ENCODE results near the gene FARP1.

FARP1 gene

DNA sequence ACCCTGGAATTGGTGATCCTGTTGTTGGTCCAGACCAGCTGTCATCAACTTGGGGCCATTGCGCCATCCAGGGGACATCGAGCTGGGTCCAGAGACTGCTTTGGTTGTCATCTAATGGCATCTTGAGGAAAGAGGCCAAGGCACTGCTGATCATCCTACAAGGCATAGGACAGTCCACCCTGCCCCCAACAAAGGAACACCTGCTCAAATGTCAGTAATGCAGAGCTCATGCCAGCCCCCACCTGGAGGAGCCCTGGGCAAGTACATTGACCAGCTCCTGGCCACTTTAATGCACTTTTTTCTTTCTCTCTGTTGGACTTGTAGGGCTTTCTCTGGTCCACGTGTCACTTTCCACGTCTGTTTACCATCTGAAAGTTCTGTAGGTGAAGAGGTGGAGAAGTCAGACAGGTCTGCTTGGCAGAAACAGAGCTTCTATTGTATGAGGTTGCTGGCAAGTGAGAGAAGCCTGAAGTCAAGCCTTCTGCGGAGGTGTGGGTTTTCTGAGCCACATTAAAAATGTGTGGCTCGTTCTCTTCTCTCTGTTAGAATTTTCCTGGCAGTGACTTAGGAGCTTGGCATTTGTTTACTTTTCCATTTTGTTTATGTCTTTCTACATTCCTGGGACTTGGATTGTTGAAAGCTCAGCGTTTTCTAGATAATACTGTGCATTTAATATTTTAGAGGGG, 158.2 kb downstream of the FARP1 start:
- no peak for TF ChIP-seq GATA2 (IDR thresholded peaks at IDR 0.05; ENCODE audit: low read depth, low read length)
- no peak for TF ChIP-seq GATA3 (IDR thresholded peaks at IDR 0.05; ENCODE audit: low read depth, low read length)

DNA sequence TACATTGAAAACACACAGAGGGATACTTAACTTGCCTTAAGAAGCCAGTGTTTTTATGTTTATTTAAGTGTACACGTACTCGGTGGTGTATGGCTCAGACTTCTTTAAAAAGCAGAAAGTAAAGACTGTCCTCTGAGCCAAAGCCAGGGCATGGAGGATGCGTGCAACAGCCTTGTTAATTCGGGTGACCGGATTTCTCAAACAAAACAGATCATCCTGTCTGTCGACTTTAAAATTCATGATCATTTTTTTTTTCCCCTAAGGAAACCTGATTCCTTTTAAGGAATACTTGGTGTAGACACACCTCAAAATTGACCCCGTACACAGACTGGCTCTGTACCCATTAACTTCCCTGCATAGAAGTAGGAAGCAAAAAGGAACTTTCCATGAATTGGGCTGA, 158.8 kb downstream of the FARP1 start:
- TF ChIP-seq GATA2 (IDR thresholded peaks at IDR 0.05; ENCODE audit: low read depth, low read length) (no peak), GATA3 (IDR thresholded peaks at IDR 0.05; ENCODE audit: low read depth, low read length) (no peak)

DNA sequence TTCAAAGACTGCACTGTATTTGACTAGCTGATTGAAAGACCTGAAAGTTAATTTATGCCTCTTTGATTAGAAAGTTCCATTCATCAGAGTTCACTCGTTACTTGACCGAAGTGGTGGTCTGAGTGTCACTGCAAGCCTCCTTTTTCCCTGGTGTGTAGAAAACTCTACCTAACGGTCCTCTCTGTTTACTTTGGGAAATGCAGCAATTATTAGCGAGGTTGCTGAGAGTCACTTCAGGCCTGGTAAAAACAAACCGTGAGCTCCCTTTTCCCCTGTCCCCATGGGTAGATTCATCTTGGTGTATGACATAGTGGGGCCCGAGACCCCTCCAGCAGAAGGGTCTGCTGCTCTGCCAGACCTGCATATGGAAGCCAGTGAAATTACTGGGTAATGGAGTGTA, 161.0 kb downstream of the FARP1 start:
- TF ChIP-seq GATA3 (IDR thresholded peaks at IDR 0.05; ENCODE audit: low read depth, low read length) (no peak), GATA2 (IDR thresholded peaks at IDR 0.05; ENCODE audit: low read depth, low read length) (no peak)

DNA sequence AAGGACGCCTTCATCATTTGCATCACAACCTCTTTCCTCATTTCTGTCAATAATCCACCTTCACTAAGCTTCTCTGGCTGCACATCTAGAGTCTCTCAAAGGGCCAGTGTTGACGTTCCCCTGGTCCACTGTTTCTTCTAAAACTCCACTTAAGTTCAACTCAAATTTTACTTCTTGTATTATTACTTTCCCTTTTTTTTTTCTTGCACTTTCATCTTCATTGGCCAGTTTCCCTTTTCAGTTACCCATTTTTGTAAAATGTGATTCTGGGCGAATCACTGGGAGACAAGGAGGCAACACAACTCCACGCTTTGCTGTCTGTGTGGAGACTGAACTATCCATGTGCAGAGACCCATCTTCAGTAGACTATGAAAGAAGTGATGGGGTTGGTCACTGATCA, 162.8 kb downstream of the FARP1 start:
- TF ChIP-seq GATA3 (IDR thresholded peaks at IDR 0.05; ENCODE audit: low read depth, low read length) (no peak), GATA2 (IDR thresholded peaks at IDR 0.05; ENCODE audit: low read depth, low read length) (no peak)

DNA sequence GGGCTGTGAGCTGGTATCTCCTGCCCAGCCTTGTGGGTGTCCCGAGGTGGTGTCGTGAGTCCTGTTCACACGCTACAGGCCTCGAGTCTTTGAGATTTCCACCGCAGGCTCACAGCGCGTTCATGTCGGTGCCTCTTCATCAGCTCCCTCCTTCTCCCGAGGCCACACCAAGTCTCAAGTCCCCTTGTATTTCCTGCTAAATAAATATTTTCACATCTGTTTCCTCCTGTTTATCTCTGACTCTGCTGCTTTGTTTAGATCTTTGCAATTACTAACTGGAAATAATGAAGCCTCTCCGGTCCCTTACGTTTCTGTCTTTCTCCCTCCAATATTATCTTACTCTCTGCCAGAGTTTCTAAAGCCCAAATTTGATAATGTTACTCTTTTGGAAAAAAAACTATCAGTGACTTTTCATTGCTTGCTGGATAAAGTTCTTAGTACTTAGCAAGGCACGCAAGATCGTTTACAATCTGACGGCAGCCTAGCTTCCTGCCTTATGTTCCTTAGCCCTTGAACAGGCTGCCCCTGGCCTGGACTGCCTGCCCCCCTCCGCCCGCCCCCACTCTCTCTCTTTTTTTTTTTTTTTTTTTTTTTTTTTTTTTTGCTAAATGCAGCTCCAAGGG, 164.7 kb downstream of the FARP1 start:
- no peak for TF ChIP-seq GATA3 (IDR thresholded peaks at IDR 0.05; ENCODE audit: low read depth, low read length)
- no peak for TF ChIP-seq GATA2 (IDR thresholded peaks at IDR 0.05; ENCODE audit: low read depth, low read length)

DNA sequence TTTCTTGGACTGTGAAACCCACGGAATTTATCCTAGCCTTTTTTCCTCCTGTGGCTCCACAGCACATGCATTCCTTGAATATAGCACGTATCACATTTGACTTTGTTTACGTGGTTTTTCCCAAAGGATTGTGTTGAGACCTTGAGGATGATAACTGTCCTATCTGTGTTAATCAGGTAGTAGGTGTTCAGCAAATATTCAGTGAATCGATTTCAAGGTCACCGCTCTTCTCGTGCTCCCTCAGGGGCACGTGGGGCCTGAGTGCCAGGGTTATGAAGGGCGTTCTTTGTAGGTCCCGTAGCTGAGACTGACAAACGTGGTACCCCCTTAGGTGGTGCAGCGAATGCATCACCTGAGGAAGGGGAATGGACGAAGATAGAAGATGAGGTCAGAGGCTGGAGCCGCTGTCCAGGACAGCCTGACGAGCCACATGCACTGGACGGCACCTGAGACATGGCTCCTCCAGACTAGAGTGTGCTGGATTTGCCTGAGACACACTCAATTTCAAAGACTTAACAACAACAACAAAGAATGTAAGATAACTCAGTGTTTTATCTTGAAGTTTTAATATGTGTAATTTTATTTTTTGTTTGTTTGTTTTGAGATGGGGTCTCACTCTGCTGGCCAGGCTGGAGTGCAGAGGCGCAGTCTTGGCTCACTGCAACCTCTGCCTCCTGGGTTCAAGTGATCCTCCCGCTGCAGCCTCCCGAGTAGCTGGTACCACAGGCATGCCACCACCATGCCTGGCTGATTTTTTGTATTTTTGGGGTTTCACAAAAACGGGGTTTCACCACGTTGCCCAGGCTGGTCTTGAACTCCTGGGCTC, 165.4 kb downstream of the FARP1 start:
- TF ChIP-seq GATA3 (IDR thresholded peaks at IDR 0.05; ENCODE audit: low read depth, low read length) (no peak), GATA2 (IDR thresholded peaks at IDR 0.05; ENCODE audit: low read depth, low read length) (no peak)

DNA sequence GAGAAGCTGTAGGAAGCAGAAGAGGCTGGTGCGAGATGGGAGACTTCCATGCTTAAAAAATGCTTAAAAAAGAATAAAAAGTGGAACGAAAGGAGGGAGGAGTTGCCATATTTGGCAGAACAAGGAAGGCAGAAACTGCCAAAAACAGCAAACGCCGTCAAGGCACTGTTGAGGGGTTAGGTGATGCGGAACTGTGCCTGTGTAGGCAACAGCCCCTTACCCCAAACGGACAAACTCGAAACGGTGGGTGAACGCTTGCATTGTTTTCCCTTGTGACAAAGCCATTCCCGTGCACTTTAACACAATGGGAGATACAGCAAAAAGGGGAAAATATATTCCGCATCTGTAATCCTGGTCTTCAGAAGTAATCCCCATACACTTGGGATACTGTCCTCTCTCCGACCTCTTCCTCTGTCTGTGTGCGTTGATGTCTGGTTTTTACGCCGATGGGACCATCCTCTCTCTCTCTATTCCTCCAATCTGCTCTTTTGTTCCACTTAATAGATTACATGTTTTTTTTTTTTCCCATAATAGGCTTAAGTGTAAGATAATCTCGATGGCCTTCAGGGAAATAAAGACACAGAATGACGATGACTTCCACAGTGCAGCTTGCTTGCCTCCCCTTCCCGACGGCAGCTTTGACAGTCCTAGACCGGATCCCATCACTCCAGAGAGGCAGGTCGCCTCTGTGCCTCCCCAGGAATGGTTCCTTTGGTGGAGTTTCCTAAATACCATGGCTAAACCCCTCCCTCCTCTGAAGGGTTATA, 166.9 kb downstream of the FARP1 start:
- no peak for TF ChIP-seq GATA2 (IDR thresholded peaks at IDR 0.05; ENCODE audit: low read depth, low read length)
- TF ChIP-seq GATA3 (IDR thresholded peaks at IDR 0.05; ENCODE audit: low read depth, low read length), result no peak

DNA sequence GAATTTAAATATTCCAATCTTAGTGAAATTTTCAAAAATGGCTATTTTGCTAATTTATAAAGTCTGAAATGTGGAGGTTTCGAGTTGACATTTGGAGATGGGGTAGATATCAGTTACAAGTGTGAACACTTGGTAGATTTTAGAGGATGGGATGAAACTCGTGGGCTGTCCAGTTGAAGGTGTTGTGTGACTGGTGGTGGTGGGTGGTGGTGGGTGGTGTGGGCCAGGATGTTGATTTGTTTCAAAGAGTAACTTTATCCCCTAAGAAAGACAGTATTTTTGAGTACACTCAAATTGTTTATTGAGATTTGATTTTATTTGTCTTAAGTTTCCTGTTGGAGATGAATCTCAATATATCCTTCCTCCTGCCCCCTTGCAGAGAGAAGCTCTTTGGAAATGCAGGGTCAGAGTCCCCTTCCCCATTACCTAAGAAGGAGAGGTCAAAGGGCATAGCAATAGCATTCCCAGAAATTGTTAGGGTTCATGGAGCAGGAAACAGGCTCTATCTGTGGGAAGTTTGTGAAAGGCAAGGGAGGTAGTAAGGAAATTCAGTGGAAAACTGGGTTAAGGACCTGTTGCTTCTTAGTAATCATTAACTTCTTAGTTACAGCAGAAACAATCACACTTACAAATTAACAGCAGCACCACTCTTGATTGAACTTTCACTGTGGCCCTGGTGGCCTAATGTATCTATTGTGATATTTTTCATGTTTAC, 167.7 kb downstream of the FARP1 start:
- TF ChIP-seq GATA3 (IDR thresholded peaks at IDR 0.05; ENCODE audit: low read depth, low read length) (no peak), GATA2 (IDR thresholded peaks at IDR 0.05; ENCODE audit: low read depth, low read length) (no peak)

DNA sequence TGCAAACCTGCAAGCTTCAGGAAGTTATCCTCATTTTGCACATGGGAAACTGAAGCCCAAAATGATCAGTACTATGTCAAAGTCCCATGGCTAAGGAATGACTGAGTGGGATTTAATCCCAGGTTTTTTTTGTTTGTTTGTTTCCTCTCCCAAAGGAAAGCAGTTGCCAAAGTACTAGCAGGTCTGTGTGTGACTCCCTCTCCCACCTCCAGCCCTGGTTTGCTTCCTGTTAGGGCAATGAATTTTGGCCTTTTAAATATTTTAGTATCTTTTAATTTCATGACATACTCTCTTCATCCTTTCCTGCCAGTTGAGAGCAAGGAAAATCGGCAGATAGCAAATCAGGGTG, 168.3 kb downstream of the FARP1 start:
- TF ChIP-seq GATA3 (IDR thresholded peaks at IDR 0.05; ENCODE audit: low read depth, low read length), result no peak
- no peak for TF ChIP-seq GATA2 (IDR thresholded peaks at IDR 0.05; ENCODE audit: low read depth, low read length)

DNA sequence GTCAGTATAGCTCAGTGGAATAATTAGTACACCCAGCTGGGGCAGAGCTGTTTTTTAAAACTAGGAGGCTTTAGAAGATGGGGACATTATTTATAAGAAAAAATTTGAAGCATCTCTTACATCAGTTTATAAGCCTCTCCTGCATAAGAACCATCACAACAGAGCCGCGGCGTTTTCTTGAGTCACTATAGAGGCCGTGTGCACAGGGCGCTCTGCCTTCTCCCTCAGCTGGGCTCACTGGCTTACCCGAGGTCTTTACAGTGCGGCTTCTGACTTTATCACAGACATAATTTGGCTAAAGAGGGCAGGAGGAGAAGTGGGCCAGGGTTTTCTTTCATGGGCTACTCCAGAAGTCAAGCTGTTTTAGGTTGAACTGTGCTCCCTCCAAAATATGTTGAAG, 169.7 kb downstream of the FARP1 start:
- TF ChIP-seq GATA3 (IDR thresholded peaks at IDR 0.05; ENCODE audit: low read depth, low read length), result no peak
- no peak for TF ChIP-seq GATA2 (IDR thresholded peaks at IDR 0.05; ENCODE audit: low read depth, low read length)

DNA sequence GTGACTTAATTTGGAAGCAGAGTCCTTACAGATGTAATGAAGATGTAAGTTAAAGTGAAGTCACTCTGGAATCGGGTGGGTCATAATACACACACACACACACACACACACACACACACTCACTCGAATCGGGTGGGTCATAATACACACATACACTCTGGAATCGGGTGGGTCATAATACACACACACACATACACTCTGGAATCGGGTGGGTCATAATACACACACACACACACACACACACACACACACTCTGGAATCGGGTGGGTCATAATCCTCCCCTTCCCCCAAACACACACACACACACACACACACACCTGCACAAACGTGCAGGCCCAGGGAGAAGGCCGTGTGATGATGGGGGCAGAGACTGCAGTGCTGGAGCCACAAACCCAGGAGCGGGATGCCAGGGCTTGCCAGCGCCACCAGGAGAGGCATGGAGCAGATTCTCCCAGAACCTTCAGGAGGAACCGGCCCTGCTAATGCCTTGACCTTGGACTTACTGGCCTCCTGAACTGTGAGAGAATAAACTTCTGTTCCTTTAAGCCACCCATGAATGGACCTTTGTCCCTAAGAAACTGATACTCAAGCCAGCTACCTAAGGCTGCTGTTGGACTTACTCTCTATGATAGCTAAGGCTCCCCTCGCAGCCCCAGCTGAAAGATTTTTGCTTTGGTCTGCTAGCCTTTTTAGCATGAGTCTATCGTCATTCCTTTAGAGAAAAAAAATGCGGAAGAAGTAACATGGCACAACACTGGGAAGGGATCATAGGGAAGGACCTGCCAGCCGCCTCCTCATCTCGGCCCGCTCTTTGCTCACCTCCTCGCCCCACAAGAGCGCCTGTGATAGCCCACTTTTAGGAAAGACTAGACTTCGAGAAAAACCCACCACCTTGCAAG, 170.4 kb downstream of the FARP1 start:
- TF ChIP-seq GATA2 (IDR thresholded peaks at IDR 0.05; ENCODE audit: low read depth, low read length), result no peak
- TF ChIP-seq GATA3 (IDR thresholded peaks at IDR 0.05; ENCODE audit: low read depth, low read length), result no peak

DNA sequence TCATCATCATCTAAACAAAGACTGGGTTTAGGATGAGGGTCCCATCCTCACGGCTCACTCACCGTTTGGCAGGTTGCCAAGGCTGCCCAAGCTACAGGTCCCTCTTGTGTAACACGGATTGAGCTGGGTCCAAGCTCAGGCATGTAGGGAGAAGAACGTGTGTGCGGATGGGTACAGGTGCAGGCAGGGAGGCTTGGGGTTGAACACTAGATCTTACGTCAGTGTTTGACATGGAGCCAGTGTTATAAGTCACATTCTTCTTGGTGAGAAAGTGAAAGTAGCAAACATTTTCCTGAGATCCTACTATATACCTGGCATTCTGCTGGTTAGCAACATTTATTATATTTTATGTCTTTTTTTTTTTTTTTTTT, 171.0 kb downstream of the FARP1 start:
- TF ChIP-seq GATA2 (IDR thresholded peaks at IDR 0.05; ENCODE audit: low read depth, low read length), result no peak
- TF ChIP-seq GATA3 (IDR thresholded peaks at IDR 0.05; ENCODE audit: low read depth, low read length), result no peak

DNA sequence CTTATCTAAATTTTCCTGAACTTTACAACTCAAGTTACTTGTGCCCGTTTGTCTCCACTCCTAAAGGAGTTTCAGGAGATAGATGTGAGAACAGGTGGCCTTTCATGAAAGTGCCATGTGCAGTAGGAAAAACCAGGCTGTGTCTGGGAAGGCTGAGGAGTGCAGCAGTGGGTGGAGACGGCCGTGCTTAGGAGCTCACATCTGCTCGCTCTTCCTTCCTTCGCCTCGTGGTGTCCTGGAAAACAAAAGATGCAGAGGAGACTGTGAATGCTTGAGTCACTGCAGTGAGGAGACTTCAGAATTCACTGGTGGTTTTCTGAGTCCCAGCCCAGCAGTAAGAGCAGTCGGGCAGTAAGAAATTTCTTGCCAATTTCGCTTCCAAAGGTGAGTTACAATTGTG, 172.6 kb downstream of the FARP1 start:
- TF ChIP-seq GATA2 (IDR thresholded peaks at IDR 0.05; ENCODE audit: low read depth, low read length), result no peak
- TF ChIP-seq GATA3 (IDR thresholded peaks at IDR 0.05; ENCODE audit: low read depth, low read length), result no peak

All from SH-SY5Y (cell line).